Measurements from ENCODE around the gene CHRNA1.

- no peak for TF ChIP-seq GATA3 (IDR thresholded peaks at IDR 0.05; ENCODE audit: low read depth, low read length)
- no peak for TF ChIP-seq GATA2 (IDR thresholded peaks at IDR 0.05; ENCODE audit: low read depth, low read length)
These were observed 59.6 kb downstream of the CHRNA1 start for GRCh38 chr2:174704642-174705041.

All from SH-SY5Y (cell line).